Measurements from ENCODE around the gene FYN.

Gene FYN

GRCh38 chr6:111800259-111800765, 72.9 kb downstream of the FYN start:
- H3K9me3 ChIP-seq, result no peaks in the 10 kb centered on the region
- intact Hi-C loops (cut with DNase I; ENCODE audit: low total_unique reads), result no loop called here
- no peaks in the 10 kb centered on the region for H3K36me3 ChIP-seq
- no peak overlapping the region for H3K4me3 ChIP-seq
- H3K27me3 ChIP-seq, result no peaks in the 10 kb centered on the region
- H3K4me1 ChIP-seq, result peaks cover 0 to 7% (median 0%) of the 10 kb centered on the region in 4 donors
- DNase-seq, result no peak
- H3K27ac ChIP-seq, result no peak overlapping the region
- TF ChIP-seq CTCF (IDR thresholded peaks at IDR 0.05), result no peak

- Histone ChIP-seq H3K27ac (no peak overlapping the region), H3K27me3 (no peaks in the 10 kb centered on the region), H3K4me3 (no peak overlapping the region), H3K36me3 (no peaks in the 10 kb centered on the region), H3K9me3 (no peaks in the 10 kb centered on the region), H3K4me1 (peaks cover 0 to 7% (median 0%) of the 10 kb centered on the region in 4 donors)
- DNase-seq, result no peak
- TF ChIP-seq CTCF (IDR thresholded peaks at IDR 0.05), result no peak
- intact Hi-C loops (cut with DNase I; ENCODE audit: low total_unique reads), result no loop called here
Measured at GRCh38 chr6:111799576-111800258, 73.5 kb downstream of the FYN start.

GRCh38 chr6:111798281-111798725, 74.9 kb downstream of the FYN start:
- Histone ChIP-seq H3K27ac (no peak overlapping the region), H3K4me3 (no peak overlapping the region), H3K36me3 (no peaks in the 10 kb centered on the region), H3K4me1 (peaks cover 0 to 7% (median 0%) of the 10 kb centered on the region in 4 donors), H3K9me3 (no peaks in the 10 kb centered on the region), H3K27me3 (no peaks in the 10 kb centered on the region)
- DNase-seq, result no peak
- no peak for TF ChIP-seq CTCF (IDR thresholded peaks at IDR 0.05)
- intact Hi-C loops (cut with DNase I; ENCODE audit: low total_unique reads), result no loop called here

- Histone ChIP-seq H3K27me3 (no peaks in the 10 kb centered on the region), H3K4me3 (no peak overlapping the region), H3K36me3 (no peaks in the 10 kb centered on the region), H3K9me3 (no peaks in the 10 kb centered on the region), H3K27ac (no peak overlapping the region), H3K4me1 (peaks cover 0 to 7% (median 0%) of the 10 kb centered on the region in 4 donors)
- intact Hi-C loops (cut with DNase I; ENCODE audit: low total_unique reads), result no loop called here
- DNase-seq, result no peak
- TF ChIP-seq CTCF (IDR thresholded peaks at IDR 0.05), result no peak
Measured at GRCh38 chr6:111796310-111796918, 76.8 kb downstream of the FYN start.

GRCh38 chr6:111795558-111795957, 77.7 kb downstream of the FYN start:
- DNase-seq, result no peak
- H3K27ac ChIP-seq, result no peak overlapping the region
- H3K27me3 ChIP-seq, result no peaks in the 10 kb centered on the region
- TF ChIP-seq CTCF (IDR thresholded peaks at IDR 0.05), result no peak
- no peaks in the 10 kb centered on the region for H3K9me3 ChIP-seq
- intact Hi-C loops (cut with DNase I; ENCODE audit: low total_unique reads), result no loop called here
- H3K4me3 ChIP-seq, result no peak overlapping the region
- H3K4me1 ChIP-seq, result peaks cover 0 to 6% (median 0%) of the 10 kb centered on the region in 4 donors
- no peaks in the 10 kb centered on the region for H3K36me3 ChIP-seq
